Measurements from ENCODE around the gene PRCP. TPM values are rescaled to one million over a fixed set of nuclear protein-coding genes. Genes with fewer than 3 reads are reported as not detected.

Gene PRCP
- polyA plus RNA-seq, 1 of the 3 experiments (the other 2 are of a cell fraction): 65.0 TPM

DNA sequence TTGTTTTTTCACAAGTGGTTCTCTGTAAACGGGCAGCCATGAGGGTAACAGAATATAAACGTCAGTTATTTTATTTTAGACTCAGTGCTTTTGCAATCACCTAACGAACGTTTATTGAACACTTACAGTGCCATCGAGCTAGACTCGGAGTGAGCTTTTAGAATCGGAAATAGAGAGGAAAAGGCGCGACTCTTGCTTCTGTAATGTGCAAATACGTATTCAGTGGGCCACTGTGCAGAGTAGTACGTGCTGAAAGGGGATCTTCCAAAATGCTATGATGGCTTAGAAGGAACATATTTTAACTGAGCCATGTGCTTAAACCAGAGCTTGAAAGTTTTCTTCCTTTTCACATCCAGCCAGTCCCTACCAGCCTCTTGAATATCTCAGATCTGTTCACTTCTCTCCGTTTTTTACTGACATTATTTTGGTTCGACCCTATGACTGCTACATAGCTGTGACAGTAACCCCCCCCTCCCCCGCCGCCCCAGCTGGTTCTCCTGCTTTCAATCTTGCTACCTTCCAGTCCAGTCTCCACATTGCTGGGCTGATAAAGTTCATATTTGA lies 1.8 kb upstream of the PRCP start:
- peaks cover 49% of the 10 kb centered on the region for H3K79me2 ChIP-seq (ENCODE audit: insufficient read depth)
- 0 out of 4 replicates have a peak overlapping the region, but pooled peaks of 1 of the 2 experiments have one; percentile 70 for H3K27ac ChIP-seq (ENCODE audit: low read depth in 2 of 2, low read length in 1 of 2)
- H3K4me2 ChIP-seq: peak overlapping the region; percentile 87
- H3K4me3 ChIP-seq (ENCODE audit: low read depth in 2 of 2, low read length in 1 of 2): peak overlapping the region; percentile 78 to 90
- H3K9me3 ChIP-seq: no peaks in the 10 kb centered on the region
- H3K36me3 ChIP-seq (replicated peaks in 1 of 2; ENCODE audit: control insufficient read depth in 1 of 2, insufficient read depth in 2 of 2, low read length in 1 of 2): no peaks in the 10 kb centered on the region
- peaks cover 0 to 29% of the 10 kb centered on the region in 2 experiments; a peak in 3 of 4 replicates for H3K4me1 ChIP-seq (ENCODE audit: control insufficient read depth in 1 of 2, insufficient read depth in 2 of 2, low read depth in 1 of 2, low read length in 1 of 2)
- H3K9ac ChIP-seq: peak overlapping the region; percentile 43; the same call in 1 of the 2 replicates
- 1% methylated on average over 15 of the region's 15 CpGs for WGBS (ENCODE audit: low lambda C conversion rate)
- H3K9me2 ChIP-seq: no peaks in the 10 kb centered on the region
- no peaks in the 10 kb centered on the region for H3K27me3 ChIP-seq (ENCODE audit: insufficient read depth)
- peak overlapping the region; percentile 57; the same call in 1 of the 2 replicates for H2AFZ ChIP-seq (ENCODE audit: low read depth)
- TF ChIP-seq, protein P1, sequence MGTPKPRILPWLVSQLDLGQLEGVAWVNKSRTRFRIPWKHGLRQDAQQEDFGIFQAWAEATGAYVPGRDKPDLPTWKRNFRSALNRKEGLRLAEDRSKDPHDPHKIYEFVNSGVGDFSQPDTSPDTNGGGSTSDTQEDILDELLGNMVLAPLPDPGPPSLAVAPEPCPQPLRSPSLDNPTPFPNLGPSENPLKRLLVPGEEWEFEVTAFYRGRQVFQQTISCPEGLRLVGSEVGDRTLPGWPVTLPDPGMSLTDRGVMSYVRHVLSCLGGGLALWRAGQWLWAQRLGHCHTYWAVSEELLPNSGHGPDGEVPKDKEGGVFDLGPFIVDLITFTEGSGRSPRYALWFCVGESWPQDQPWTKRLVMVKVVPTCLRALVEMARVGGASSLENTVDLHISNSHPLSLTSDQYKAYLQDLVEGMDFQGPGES (IDR thresholded peaks at IDR 0.05; ENCODE audit: low read depth, low read length): no peak
- no peak for TF ChIP-seq SMC3 (IDR thresholded peaks at IDR 0.05; ENCODE audit: low read depth, low read length)
- TF ChIP-seq NFIC (IDR thresholded peaks at IDR 0.05; ENCODE audit: borderline replicate concordance): no peak
- TF ChIP-seq FOXJ3 (CRISPR knock-in tag; IDR thresholded peaks at IDR 0.05): no peak
- no peak for TF ChIP-seq RXRA (IDR thresholded peaks at IDR 0.05; ENCODE audit: borderline replicate concordance, low read depth)
- TF ChIP-seq, protein P2, sequence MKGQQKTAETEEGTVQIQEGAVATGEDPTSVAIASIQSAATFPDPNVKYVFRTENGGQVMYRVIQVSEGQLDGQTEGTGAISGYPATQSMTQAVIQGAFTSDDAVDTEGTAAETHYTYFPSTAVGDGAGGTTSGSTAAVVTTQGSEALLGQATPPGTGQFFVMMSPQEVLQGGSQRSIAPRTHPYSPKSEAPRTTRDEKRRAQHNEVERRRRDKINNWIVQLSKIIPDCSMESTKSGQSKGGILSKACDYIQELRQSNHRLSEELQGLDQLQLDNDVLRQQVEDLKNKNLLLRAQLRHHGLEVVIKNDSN (IDR thresholded peaks at IDR 0.05; ENCODE audit: borderline replicate concordance, low read depth): no peak
- no peak for TF ChIP-seq FOSL2 (IDR thresholded peaks at IDR 0.05; ENCODE audit: borderline replicate concordance, low read depth)
- TF ChIP-seq YY1 (IDR thresholded peaks at IDR 0.05; ENCODE audit: low read depth): no peak
- TF ChIP-seq NRF1 (IDR thresholded peaks at IDR 0.05; ENCODE audit: low read depth, low read length): no peak
- no peak for TF ChIP-seq TAF1 (IDR thresholded peaks at IDR 0.05; ENCODE audit: borderline replicate concordance, low read depth, low read length)
- TF ChIP-seq, protein P3, sequence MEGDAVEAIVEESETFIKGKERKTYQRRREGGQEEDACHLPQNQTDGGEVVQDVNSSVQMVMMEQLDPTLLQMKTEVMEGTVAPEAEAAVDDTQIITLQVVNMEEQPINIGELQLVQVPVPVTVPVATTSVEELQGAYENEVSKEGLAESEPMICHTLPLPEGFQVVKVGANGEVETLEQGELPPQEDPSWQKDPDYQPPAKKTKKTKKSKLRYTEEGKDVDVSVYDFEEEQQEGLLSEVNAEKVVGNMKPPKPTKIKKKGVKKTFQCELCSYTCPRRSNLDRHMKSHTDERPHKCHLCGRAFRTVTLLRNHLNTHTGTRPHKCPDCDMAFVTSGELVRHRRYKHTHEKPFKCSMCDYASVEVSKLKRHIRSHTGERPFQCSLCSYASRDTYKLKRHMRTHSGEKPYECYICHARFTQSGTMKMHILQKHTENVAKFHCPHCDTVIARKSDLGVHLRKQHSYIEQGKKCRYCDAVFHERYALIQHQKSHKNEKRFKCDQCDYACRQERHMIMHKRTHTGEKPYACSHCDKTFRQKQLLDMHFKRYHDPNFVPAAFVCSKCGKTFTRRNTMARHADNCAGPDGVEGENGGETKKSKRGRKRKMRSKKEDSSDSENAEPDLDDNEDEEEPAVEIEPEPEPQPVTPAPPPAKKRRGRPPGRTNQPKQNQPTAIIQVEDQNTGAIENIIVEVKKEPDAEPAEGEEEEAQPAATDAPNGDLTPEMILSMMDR (IDR thresholded peaks at IDR 0.05): no peak
- TF ChIP-seq MXI1 (IDR thresholded peaks at IDR 0.05; ENCODE audit: low read depth, low read length): no peak
- TF ChIP-seq, protein P4, sequence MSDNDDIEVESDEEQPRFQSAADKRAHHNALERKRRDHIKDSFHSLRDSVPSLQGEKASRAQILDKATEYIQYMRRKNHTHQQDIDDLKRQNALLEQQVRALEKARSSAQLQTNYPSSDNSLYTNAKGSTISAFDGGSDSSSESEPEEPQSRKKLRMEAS (IDR thresholded peaks at IDR 0.05; ENCODE audit: low read depth): no peak
- TF ChIP-seq POLR2AphosphoS5 (IDR thresholded peaks at IDR 0.05; ENCODE audit: low read depth, low read length): no peak
- no peak for TF ChIP-seq EP300 (IDR thresholded peaks at IDR 0.05; ENCODE audit: borderline replicate concordance in 1 of 2, low read depth in 1 of 2, low read length in 1 of 2)
- TF ChIP-seq, protein P5, sequence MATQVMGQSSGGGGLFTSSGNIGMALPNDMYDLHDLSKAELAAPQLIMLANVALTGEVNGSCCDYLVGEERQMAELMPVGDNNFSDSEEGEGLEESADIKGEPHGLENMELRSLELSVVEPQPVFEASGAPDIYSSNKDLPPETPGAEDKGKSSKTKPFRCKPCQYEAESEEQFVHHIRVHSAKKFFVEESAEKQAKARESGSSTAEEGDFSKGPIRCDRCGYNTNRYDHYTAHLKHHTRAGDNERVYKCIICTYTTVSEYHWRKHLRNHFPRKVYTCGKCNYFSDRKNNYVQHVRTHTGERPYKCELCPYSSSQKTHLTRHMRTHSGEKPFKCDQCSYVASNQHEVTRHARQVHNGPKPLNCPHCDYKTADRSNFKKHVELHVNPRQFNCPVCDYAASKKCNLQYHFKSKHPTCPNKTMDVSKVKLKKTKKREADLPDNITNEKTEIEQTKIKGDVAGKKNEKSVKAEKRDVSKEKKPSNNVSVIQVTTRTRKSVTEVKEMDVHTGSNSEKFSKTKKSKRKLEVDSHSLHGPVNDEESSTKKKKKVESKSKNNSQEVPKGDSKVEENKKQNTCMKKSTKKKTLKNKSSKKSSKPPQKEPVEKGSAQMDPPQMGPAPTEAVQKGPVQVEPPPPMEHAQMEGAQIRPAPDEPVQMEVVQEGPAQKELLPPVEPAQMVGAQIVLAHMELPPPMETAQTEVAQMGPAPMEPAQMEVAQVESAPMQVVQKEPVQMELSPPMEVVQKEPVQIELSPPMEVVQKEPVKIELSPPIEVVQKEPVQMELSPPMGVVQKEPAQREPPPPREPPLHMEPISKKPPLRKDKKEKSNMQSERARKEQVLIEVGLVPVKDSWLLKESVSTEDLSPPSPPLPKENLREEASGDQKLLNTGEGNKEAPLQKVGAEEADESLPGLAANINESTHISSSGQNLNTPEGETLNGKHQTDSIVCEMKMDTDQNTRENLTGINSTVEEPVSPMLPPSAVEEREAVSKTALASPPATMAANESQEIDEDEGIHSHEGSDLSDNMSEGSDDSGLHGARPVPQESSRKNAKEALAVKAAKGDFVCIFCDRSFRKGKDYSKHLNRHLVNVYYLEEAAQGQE (IDR thresholded peaks at IDR 0.05; ENCODE audit: low read depth, low read length): no peak
- no peak for TF ChIP-seq RCOR1 (IDR thresholded peaks at IDR 0.05; ENCODE audit: low read length)
- TF ChIP-seq RAD21 (IDR thresholded peaks at IDR 0.05; ENCODE audit: low read length): no peak
- TF ChIP-seq TCF12 (IDR thresholded peaks at IDR 0.05): no peak
- TF ChIP-seq JUND (IDR thresholded peaks at IDR 0.05): no peak
- H3F3A ChIP-seq (replicated peaks; ENCODE audit: insufficient read depth): no peaks in the 10 kb centered on the region
- ChIA-PET CTCF (interaction anchor here (0.8 to 4.1 kb wide), 11 partner anchors 10 to 918 kb away, joined by 3 to 40 read pairs (median 4); partner anchors contain the start of gene FAM181B), POLR2A (interaction anchor here (0.6 to 2.3 kb wide), 6 partner anchors 8 to 384 kb away, joined by 3 to 11 read pairs (median 6); partner anchors contain the start of genes CCDC90B, FAM181B and PCF11)
- no peak for DNase-seq
- no peaks in the 10 kb centered on the region for H4K20me1 ChIP-seq (ENCODE audit: insufficient read depth)

Data from SK-N-SH (cell line).